Activated naive CD4-positive, alpha-beta T cell treated with Interleukin-2 at 50 U/mL for 16 hours (primary cell): ENCODE data around the gene HBQ1.
A peak's percentile ranks its signal among the peaks of the same experiment; 100 is the strongest.
"Not testable (repeated sequence)": the region's sequence is repeated elsewhere in the genome, so short reads cannot be mapped to it uniquely, and the experiment has no call there.

ENCODE experiments used
- DNase-seq: peaks from one replicate; pipeline ENCODE4 v3.0.0-alpha.2; 2020

Gene HBQ1

GRCh38 chr16:211631-212180, 31.4 kb downstream of the HBQ1 start:
- not testable (repeated sequence) for DNase-seq

- no peak for DNase-seq
Observed at GRCh38 chr16:212999-213398, 32.7 kb downstream of the HBQ1 start.

DNA sequence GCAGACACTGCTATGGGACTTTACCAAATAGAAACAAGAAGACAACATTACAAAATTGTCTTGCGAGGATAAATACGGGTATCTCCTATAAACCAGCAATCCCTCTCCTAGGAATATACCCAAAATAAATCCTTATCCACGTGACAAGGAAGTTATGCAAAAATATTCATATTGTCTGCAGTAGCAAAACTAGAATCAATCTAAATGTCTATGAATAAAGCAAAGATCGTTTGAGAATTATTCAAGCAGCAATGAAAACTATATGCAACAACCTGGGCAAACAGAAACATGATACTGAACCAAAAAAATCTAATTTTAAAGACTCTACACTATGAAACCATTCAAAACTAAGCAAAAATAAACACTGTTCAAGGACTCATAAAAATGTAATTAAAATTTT, 39.8 kb downstream of the HBQ1 start:
- DNase-seq, result no peak

- peak; percentile 18 for DNase-seq
Observed at GRCh38 chr16:228151-228851, 48.0 kb downstream of the HBQ1 start.

GRCh38 chr16:228852-229730, 48.8 kb downstream of the HBQ1 start, which contains the start of gene LUC7L:
Gene LUC7L, minus strand, starts transcription at chr16:229449. Its CDS starts 110 bp downstream, at chr16:229339.
- peak; percentile 86 for DNase-seq

GRCh38 chr16:229731-230281, 49.5 kb downstream of the HBQ1 start:
- no peak for DNase-seq

- DNase-seq, result not testable (repeated sequence)
Observed at GRCh38 chr16:230351-230750, 50.1 kb downstream of the HBQ1 start.
